GM18909 (cell line): ENCODE data around the gene CCDC175.

ENCODE experiments used
- ATAC-seq: cut with Tn5 transposase; IDR thresholded peaks from one replicate; pipeline ENCODE4 v1.9.1; 2021; ENCODE audit warnings: mild to moderate bottlenecking; ENCODE audit not compliant: unreplicated experiment, poor library complexity

Gene CCDC175

GRCh38 chr14:59483363-59483762 is 93.2 kb downstream of the CCDC175 start:
- no peak for ATAC-seq

GRCh38 chr14:59482541-59483331 is 93.9 kb downstream of the CCDC175 start:
- ATAC-seq, result no peak

- no peak for ATAC-seq
These were observed 94.6 kb downstream of the CCDC175 start for GRCh38 chr14:59481871-59482540.

GRCh38 chr14:59481407-59481806 is 95.2 kb downstream of the CCDC175 start:
- ATAC-seq, result no peak

GRCh38 chr14:59480166-59480565 is 96.4 kb downstream of the CCDC175 start:
- ATAC-seq, result no peak

- ATAC-seq, result no peak
These were observed 98.1 kb downstream of the CCDC175 start for GRCh38 chr14:59478540-59478939.

- no peak for ATAC-seq
These were observed 100.9 kb downstream of the CCDC175 start for GRCh38 chr14:59475709-59476108.

- ATAC-seq, result no peak
These were observed 102.4 kb downstream of the CCDC175 start for GRCh38 chr14:59474172-59474571.

- ATAC-seq, result peak; percentile 44
These were observed 111.1 kb downstream of the CCDC175 start, which contains the start of gene GPR135 for GRCh38 chr14:59465316-59466135. Gene GPR135, minus strand, starts transcription at chr14:59465380. Its CDS starts 154 bp downstream, at chr14:59465226.

GRCh38 chr14:59464486-59465315 is 111.9 kb downstream of the CCDC175 start:
- peak; percentile 64 for ATAC-seq

- peak; percentile 32 for ATAC-seq
These were observed 112.7 kb downstream of the CCDC175 start for GRCh38 chr14:59463787-59464485.

- ATAC-seq, result no peak
These were observed 114.7 kb downstream of the CCDC175 start for GRCh38 chr14:59461891-59462290.

- no peak for ATAC-seq
These were observed 116.2 kb downstream of the CCDC175 start for GRCh38 chr14:59460378-59460777.

GRCh38 chr14:59458486-59458885 is 118.1 kb downstream of the CCDC175 start:
- ATAC-seq, result no peak

- no peak for ATAC-seq
These were observed 121.2 kb downstream of the CCDC175 start for GRCh38 chr14:59455411-59455810.
